Ammon's horn (tissue), 1 donor: ENCODE results near the gene CACNA1C.
A peak's percentile ranks its signal among the peaks of the same experiment; 100 is the strongest.
"Not testable (repeated sequence)": the region's sequence is repeated elsewhere in the genome, so short reads cannot be mapped to it uniquely, and the experiment has no call there.

ENCODE experiments used
- DNase-seq: peaks from one replicate; pipeline ENCODE4 v3.0.0-alpha.2; 2016; ENCODE audit warnings: low spot score

CACNA1C gene

GRCh38 chr12:2076196-2076570 is 23.4 kb downstream of the CACNA1C start:
- DNase-seq = no peak

- no peak for DNase-seq
These were observed 23.9 kb downstream of the CACNA1C start for GRCh38 chr12:2076728-2077127.

- DNase-seq = no peak
These were observed 27.8 kb downstream of the CACNA1C start for GRCh38 chr12:2080604-2081003.

- DNase-seq = peak; percentile 35
These were observed 29.5 kb downstream of the CACNA1C start for GRCh38 chr12:2082321-2082720.

- DNase-seq = no peak
These were observed 30.2 kb downstream of the CACNA1C start for GRCh38 chr12:2083008-2083407.

GRCh38 chr12:2083561-2083960 is 30.8 kb downstream of the CACNA1C start:
- DNase-seq = no peak

GRCh38 chr12:2084553-2085296 is 31.9 kb downstream of the CACNA1C start:
- no peak for DNase-seq

GRCh38 chr12:2092354-2092753 is 39.6 kb downstream of the CACNA1C start:
- DNase-seq = no peak

GRCh38 chr12:2092890-2093289 is 40.1 kb downstream of the CACNA1C start:
- no peak for DNase-seq

- DNase-seq = no peak
These were observed 41.8 kb downstream of the CACNA1C start for GRCh38 chr12:2094597-2094996.

GRCh38 chr12:2095878-2096277 is 43.1 kb downstream of the CACNA1C start:
- DNase-seq = no peak

- DNase-seq = no peak
These were observed 44.8 kb downstream of the CACNA1C start for GRCh38 chr12:2097617-2098016.

- DNase-seq = no peak
These were observed 46.1 kb downstream of the CACNA1C start for GRCh38 chr12:2098852-2099251.

- no peak for DNase-seq
These were observed 46.8 kb downstream of the CACNA1C start for GRCh38 chr12:2099595-2099994.

GRCh38 chr12:2101359-2101758 is 48.6 kb downstream of the CACNA1C start:
- no peak for DNase-seq

- no peak for DNase-seq
These were observed 49.0 kb downstream of the CACNA1C start for GRCh38 chr12:2101771-2102170.

- not testable (repeated sequence) for DNase-seq
These were observed 49.9 kb downstream of the CACNA1C start for GRCh38 chr12:2102736-2103135.

- not testable (repeated sequence) for DNase-seq
These were observed 52.6 kb downstream of the CACNA1C start for GRCh38 chr12:2105387-2105786.

GRCh38 chr12:2108166-2108565 is 55.4 kb downstream of the CACNA1C start:
- DNase-seq = no peak

- no peak for DNase-seq
These were observed 56.3 kb downstream of the CACNA1C start for GRCh38 chr12:2108975-2109671.

GRCh38 chr12:2110127-2110526 is 57.3 kb downstream of the CACNA1C start:
- DNase-seq = no peak

GRCh38 chr12:2110849-2111566 is 58.2 kb downstream of the CACNA1C start:
- no peak for DNase-seq

GRCh38 chr12:2111826-2112225 is 59.0 kb downstream of the CACNA1C start:
- DNase-seq = no peak
